Activated naive CD4-positive, alpha-beta T cell treated with anti-CD3 and anti-CD28 coated beads, Interleukin-2, amount 50 U/mL, for 24 hours (primary cell): ENCODE measurements around the gene SPRR2G.
"Not testable (repeated sequence)": the region's sequence is repeated elsewhere in the genome, so short reads cannot be mapped to it uniquely, and the experiment has no call there.

ENCODE experiments used
- H3K27ac Mint-ChIP-seq: one replicate; pipeline ENCODE4 v1.8.0; 2021; ENCODE audit warnings: mild to moderate bottlenecking, mixed read lengths
- H3K27me3 Mint-ChIP-seq: one replicate; pipeline ENCODE4 v1.8.0; 2021; ENCODE audit warnings: mixed read lengths
- H3K36me3 Mint-ChIP-seq: one replicate; pipeline ENCODE4 v1.8.0; 2021; ENCODE audit warnings: mixed read lengths
- H3K4me1 Mint-ChIP-seq: one replicate; pipeline ENCODE4 v1.8.0; 2021; ENCODE audit warnings: mixed read lengths
- H3K4me3 Mint-ChIP-seq: one replicate; pipeline ENCODE4 v1.8.0; 2021; ENCODE audit warnings: mild to moderate bottlenecking, mixed read lengths
- H3K9me3 Mint-ChIP-seq: one replicate; pipeline ENCODE4 v1.8.0; 2021; ENCODE audit warnings: mixed read lengths

Gene SPRR2G

GRCh38 chr1:153150846-153151245 lies at the start of gene SPRR2G:
Gene SPRR2G, minus strand, starts transcription at chr1:153150890. Its CDS starts 780 bp downstream, at chr1:153150110.
- no peak within 1 kb of the TSS for H3K27ac Mint-ChIP-seq
- no peaks in the 10 kb centered on the region for H3K4me1 Mint-ChIP-seq
- no peaks in the 10 kb centered on the region for H3K36me3 Mint-ChIP-seq
- H3K4me3 Mint-ChIP-seq: no peak within 1 kb of the TSS
- peaks cover 10% of the 10 kb centered on the region for H3K27me3 Mint-ChIP-seq
- no peaks in the 10 kb centered on the region for H3K9me3 Mint-ChIP-seq

GRCh38 chr1:153195216-153195615 lies 44.5 kb upstream of the SPRR2G start:
- H3K4me1 Mint-ChIP-seq: no peaks in the 10 kb centered on the region
- no peak overlapping the region for H3K27ac Mint-ChIP-seq
- no peaks in the 10 kb centered on the region for H3K9me3 Mint-ChIP-seq
- peaks cover 21% of the 10 kb centered on the region for H3K27me3 Mint-ChIP-seq
- H3K36me3 Mint-ChIP-seq: no peaks in the 10 kb centered on the region
- H3K4me3 Mint-ChIP-seq: no peak overlapping the region

GRCh38 chr1:153194331-153195050 lies 43.8 kb upstream of the SPRR2G start:
- H3K4me1 Mint-ChIP-seq: no peaks in the 10 kb centered on the region
- peaks cover 22% of the 10 kb centered on the region for H3K27me3 Mint-ChIP-seq
- H3K36me3 Mint-ChIP-seq: no peaks in the 10 kb centered on the region
- no peak overlapping the region for H3K4me3 Mint-ChIP-seq
- no peaks in the 10 kb centered on the region for H3K9me3 Mint-ChIP-seq
- no peak overlapping the region for H3K27ac Mint-ChIP-seq

GRCh38 chr1:153192697-153193096 lies 42.0 kb upstream of the SPRR2G start:
- no peaks in the 10 kb centered on the region for H3K4me1 Mint-ChIP-seq
- H3K4me3 Mint-ChIP-seq: no peak overlapping the region
- no peaks in the 10 kb centered on the region for H3K36me3 Mint-ChIP-seq
- H3K27me3 Mint-ChIP-seq: peaks cover 20% of the 10 kb centered on the region
- no peak overlapping the region for H3K27ac Mint-ChIP-seq
- H3K9me3 Mint-ChIP-seq: no peaks in the 10 kb centered on the region

GRCh38 chr1:153190373-153190772 lies 39.7 kb upstream of the SPRR2G start:
- H3K36me3 Mint-ChIP-seq: peaks cover 2% of the 10 kb centered on the region
- H3K27me3 Mint-ChIP-seq: peaks cover 35% of the 10 kb centered on the region
- H3K27ac Mint-ChIP-seq: no peak overlapping the region
- no peak overlapping the region for H3K4me3 Mint-ChIP-seq
- H3K4me1 Mint-ChIP-seq: no peaks in the 10 kb centered on the region
- H3K9me3 Mint-ChIP-seq: peaks cover 5% of the 10 kb centered on the region

- not testable (repeated sequence) for H3K36me3 Mint-ChIP-seq, H3K9me3 Mint-ChIP-seq, H3K4me1 Mint-ChIP-seq, H3K4me3 Mint-ChIP-seq, H3K27ac Mint-ChIP-seq
- peaks cover 31% of the 10 kb centered on the region for H3K27me3 Mint-ChIP-seq
Observed at GRCh38 chr1:153188301-153188700, 37.6 kb upstream of the SPRR2G start.

- no peak overlapping the region for H3K4me3 Mint-ChIP-seq
- no peaks in the 10 kb centered on the region for H3K36me3 Mint-ChIP-seq
- H3K9me3 Mint-ChIP-seq: peaks cover 4% of the 10 kb centered on the region
- peaks cover 14% of the 10 kb centered on the region for H3K27me3 Mint-ChIP-seq
- no peaks in the 10 kb centered on the region for H3K4me1 Mint-ChIP-seq
- no peak overlapping the region for H3K27ac Mint-ChIP-seq
Observed at GRCh38 chr1:153180556-153180955, 29.9 kb upstream of the SPRR2G start.

GRCh38 chr1:153178922-153179321 lies 28.2 kb upstream of the SPRR2G start:
- Mint-ChIP-seq H3K4me3 (no peak overlapping the region), H3K27me3 (peaks cover 13% of the 10 kb centered on the region), H3K4me1 (no peaks in the 10 kb centered on the region), H3K27ac (no peak overlapping the region), H3K36me3 (no peaks in the 10 kb centered on the region), H3K9me3 (no peaks in the 10 kb centered on the region)

GRCh38 chr1:153174624-153175023 lies 23.9 kb upstream of the SPRR2G start:
- H3K4me3 Mint-ChIP-seq: no peak overlapping the region
- H3K27ac Mint-ChIP-seq: no peak overlapping the region
- no peaks in the 10 kb centered on the region for H3K4me1 Mint-ChIP-seq
- H3K27me3 Mint-ChIP-seq: peaks cover 5% of the 10 kb centered on the region
- no peaks in the 10 kb centered on the region for H3K9me3 Mint-ChIP-seq
- no peaks in the 10 kb centered on the region for H3K36me3 Mint-ChIP-seq

- Mint-ChIP-seq H3K4me3 (no peak overlapping the region), H3K36me3 (no peaks in the 10 kb centered on the region), H3K27me3 (peaks cover 12% of the 10 kb centered on the region), H3K9me3 (no peaks in the 10 kb centered on the region), H3K27ac (no peak overlapping the region), H3K4me1 (no peaks in the 10 kb centered on the region)
Observed at GRCh38 chr1:153168686-153169085, 18.0 kb upstream of the SPRR2G start.

GRCh38 chr1:153155541-153155940 lies 4.9 kb upstream of the SPRR2G start:
- H3K9me3 Mint-ChIP-seq: peaks cover 12% of the 10 kb centered on the region
- peaks cover 2% of the 10 kb centered on the region for H3K36me3 Mint-ChIP-seq
- no peak overlapping the region for H3K27ac Mint-ChIP-seq
- peaks cover 11% of the 10 kb centered on the region for H3K27me3 Mint-ChIP-seq
- no peak overlapping the region for H3K4me3 Mint-ChIP-seq
- no peaks in the 10 kb centered on the region for H3K4me1 Mint-ChIP-seq

GRCh38 chr1:153152481-153152880 lies 1.8 kb upstream of the SPRR2G start:
- H3K4me3 Mint-ChIP-seq: no peak overlapping the region
- peaks cover 4% of the 10 kb centered on the region for H3K9me3 Mint-ChIP-seq
- peaks cover 9% of the 10 kb centered on the region for H3K27me3 Mint-ChIP-seq
- no peak overlapping the region for H3K27ac Mint-ChIP-seq
- H3K4me1 Mint-ChIP-seq: no peaks in the 10 kb centered on the region
- H3K36me3 Mint-ChIP-seq: peaks cover 2% of the 10 kb centered on the region

GRCh38 chr1:153141377-153141776 lies 9.3 kb downstream of the SPRR2G start:
- Mint-ChIP-seq H3K4me3 (no peak overlapping the region), H3K9me3 (no peaks in the 10 kb centered on the region), H3K36me3 (no peaks in the 10 kb centered on the region), H3K4me1 (no peaks in the 10 kb centered on the region), H3K27me3 (peaks cover 20% of the 10 kb centered on the region), H3K27ac (no peak overlapping the region)

GRCh38 chr1:153140484-153140883 lies 10.2 kb downstream of the SPRR2G start:
- Mint-ChIP-seq H3K27ac (no peak overlapping the region), H3K9me3 (no peaks in the 10 kb centered on the region), H3K36me3 (no peaks in the 10 kb centered on the region), H3K27me3 (peaks cover 19% of the 10 kb centered on the region), H3K4me1 (no peaks in the 10 kb centered on the region), H3K4me3 (no peak overlapping the region)

GRCh38 chr1:153133743-153134142 lies 16.9 kb downstream of the SPRR2G start:
- no peaks in the 10 kb centered on the region for H3K9me3 Mint-ChIP-seq
- H3K36me3 Mint-ChIP-seq: no peaks in the 10 kb centered on the region
- H3K4me1 Mint-ChIP-seq: no peaks in the 10 kb centered on the region
- peaks cover 36% of the 10 kb centered on the region for H3K27me3 Mint-ChIP-seq
- H3K27ac Mint-ChIP-seq: no peak overlapping the region
- no peak overlapping the region for H3K4me3 Mint-ChIP-seq

- no peaks in the 10 kb centered on the region for H3K4me1 Mint-ChIP-seq
- H3K27me3 Mint-ChIP-seq: peaks cover 36% of the 10 kb centered on the region
- no peak overlapping the region for H3K4me3 Mint-ChIP-seq
- no peak overlapping the region for H3K27ac Mint-ChIP-seq
- H3K36me3 Mint-ChIP-seq: no peaks in the 10 kb centered on the region
- H3K9me3 Mint-ChIP-seq: no peaks in the 10 kb centered on the region
Observed at GRCh38 chr1:153133267-153133666, 17.4 kb downstream of the SPRR2G start.

GRCh38 chr1:153128688-153129087 lies 22.0 kb downstream of the SPRR2G start:
- H3K4me1 Mint-ChIP-seq, H3K36me3 Mint-ChIP-seq, H3K27ac Mint-ChIP-seq, H3K4me3 Mint-ChIP-seq: not testable (repeated sequence)
- Mint-ChIP-seq H3K27me3 (peaks cover 23% of the 10 kb centered on the region), H3K9me3 (peaks cover 15% of the 10 kb centered on the region)
